WTC11 (cell line): ENCODE measurements around the gene STIM2. TPM values are rescaled to one million over a fixed set of nuclear protein-coding genes. Genes with fewer than 3 reads are reported as not detected.

Experiments used
- ATAC-seq: fragments of 200-7000 bp; cut with Tn5 transposase; 2 replicates; pipeline ENCODE4 v1.10.0; 2021; ENCODE audit warnings: mild to moderate bottlenecking, moderate library complexity
- CTCF ChIA-PET: fragments of 300-600 bp; sonication (Branson Sonifier 250); formaldehyde crosslinking; loops from one replicate; lab custom pipeline; 2021; ENCODE audit warnings: antibody characterized with exemption; lab: Charles Lee
- POLR2A ChIA-PET: fragments of 350-600 bp; sonication (Branson Sonifier 250); formaldehyde crosslinking; loops from one replicate; lab custom pipeline; 2021; ENCODE audit warnings: antibody characterized with exemption; lab: Charles Lee
- DNase-seq: peaks from one replicate; pipeline ENCODE4 v3.0.0; 2021; ENCODE audit warnings: low spot score
- H3K27ac Mint-ChIP-seq: 2 replicates; pipeline ENCODE4 v1.8.0; 2021; ENCODE audit warnings: mixed read lengths
- H3K27me3 Mint-ChIP-seq: 2 replicates; pipeline ENCODE4 v1.8.0; 2021; ENCODE audit warnings: low read depth, mild to moderate bottlenecking, moderate library complexity, mixed read lengths
- H3K36me3 Mint-ChIP-seq: 2 replicates; pipeline ENCODE4 v1.8.0; 2021; ENCODE audit warnings: mixed read lengths
- H3K4me1 Mint-ChIP-seq: 2 replicates; pipeline ENCODE4 v1.8.0; 2022; ENCODE audit warnings: mixed read lengths
- H3K4me3 Mint-ChIP-seq: 2 replicates; pipeline ENCODE4 v1.8.0; 2021; ENCODE audit warnings: mild to moderate bottlenecking, moderate library complexity, mixed read lengths
- H3K9me3 Mint-ChIP-seq: 2 replicates; pipeline ENCODE4 v1.8.0; 2021; ENCODE audit warnings: mixed read lengths
- ARID4B ChIP-seq: sonication (generic); formaldehyde crosslinking; IDR thresholded peaks from 2 replicates; pipeline ENCODE4 v1.8.0; 2023; ENCODE audit warnings: missing genetic modification reagents, mild to moderate bottlenecking, borderline replicate concordance
- ATF1 ChIP-seq: sonication (generic); formaldehyde crosslinking; IDR thresholded peaks from 2 replicates; pipeline ENCODE4 v1.8.1; 2023; ENCODE audit warnings: mild to moderate bottlenecking, moderate library complexity, missing genetic modification reagents
- CREB1 ChIP-seq: sonication (generic); formaldehyde crosslinking; IDR thresholded peaks from 2 replicates; pipeline ENCODE4 v1.8.0; 2023; ENCODE audit warnings: mild to moderate bottlenecking, missing genetic modification reagents
- CREM ChIP-seq: sonication (generic); formaldehyde crosslinking; IDR thresholded peaks from 2 replicates; pipeline ENCODE4 v1.8.1; 2022; ENCODE audit warnings: mild to moderate bottlenecking, missing genetic modification reagents, moderate library complexity
- E2F1 ChIP-seq: sonication (generic); formaldehyde crosslinking; IDR thresholded peaks from 2 replicates; pipeline ENCODE4 v1.8.0; 2022; ENCODE audit warnings: mild to moderate bottlenecking, missing genetic modification reagents
- ETV6 ChIP-seq: sonication (generic); formaldehyde crosslinking; IDR thresholded peaks from 2 replicates; pipeline ENCODE4 v1.8.1; 2022; ENCODE audit warnings: mild to moderate bottlenecking, missing genetic modification reagents
- MLX ChIP-seq: sonication (generic); formaldehyde crosslinking; IDR thresholded peaks from 2 replicates; pipeline ENCODE4 v1.8.1; 2023; ENCODE audit warnings: mild to moderate bottlenecking, missing genetic modification reagents, moderate library complexity
- MYBL2 ChIP-seq: sonication (generic); formaldehyde crosslinking; IDR thresholded peaks from 2 replicates; pipeline ENCODE4 v1.8.1; 2023; ENCODE audit warnings: mild to moderate bottlenecking, moderate library complexity, missing genetic modification reagents
- NFATC4 ChIP-seq: fragments of 250-450 bp; sonication (Bioruptor Pico); IDR thresholded peaks from 2 replicates; pipeline ENCODE4 v1.9.0; 2021; ENCODE audit warnings: mild to moderate bottlenecking
- PRRX2 ChIP-seq: fragments of 250-450 bp; sonication (Bioruptor Pico); IDR thresholded peaks from 2 replicates; pipeline ENCODE4 v1.8.0; 2021; ENCODE audit warnings: mild to moderate bottlenecking
- TEAD4 ChIP-seq: sonication (generic); formaldehyde crosslinking; IDR thresholded peaks from 2 replicates; pipeline ENCODE4 v1.8.0; 2022; ENCODE audit warnings: mild to moderate bottlenecking, missing genetic modification reagents
- USF2 ChIP-seq: sonication (generic); formaldehyde crosslinking; IDR thresholded peaks from 2 replicates; pipeline ENCODE4 v1.8.1; 2023; ENCODE audit warnings: mild to moderate bottlenecking, missing genetic modification reagents, moderate library complexity
- ZNF232 ChIP-seq: sonication (generic); formaldehyde crosslinking; IDR thresholded peaks from 2 replicates; pipeline ENCODE4 v1.8.0; 2022; ENCODE audit warnings: mild to moderate bottlenecking, missing genetic modification reagents
- ZNF512 ChIP-seq: sonication (generic); formaldehyde crosslinking; IDR thresholded peaks from 2 replicates; pipeline ENCODE4 v1.8.1; 2022; ENCODE audit warnings: missing genetic modification reagents, borderline replicate concordance
- ZSCAN18 ChIP-seq: fragments of 250-450 bp; sonication (Bioruptor Pico); IDR thresholded peaks from 2 replicates; pipeline ENCODE4 v2.1.2; 2022; ENCODE audit warnings: mild to moderate bottlenecking, moderate library complexity
- total RNA-seq: library from RNA; stranded (reverse); gene quantifications from 3 replicates; pipeline ENCODE4 v1.2.3, GENCODE V29; 2021

The STIM2 gene
- total RNA-seq, 1 experiment from 2014 or later: 22.4 TPM

- ChIA-PET CTCF (interaction anchor here (1.2 kb wide), 1 partner anchor 146 kb away, joined by 4 read pairs; no protein-coding TSS in a partner anchor), POLR2A (no interaction called here)
- no peak for TF ChIP-seq E2F1 (CRISPR knock-in tag)
- TF ChIP-seq ZNF512 (CRISPR knock-in tag): no peak
- Mint-ChIP-seq H3K36me3 (no peaks in the 10 kb centered on the region), H3K27me3 (no peaks in the 10 kb centered on the region), H3K27ac (no peak overlapping the region), H3K4me1 (peaks cover 22% of the 10 kb centered on the region), H3K9me3 (no peaks in the 10 kb centered on the region), H3K4me3 (no peak overlapping the region)
- ATAC-seq (no peak), DNase-seq (no peak)
Measured at GRCh38 chr4:26854701-26855100, 5.9 kb upstream of the STIM2 start.

- Mint-ChIP-seq H3K4me3 (peak overlapping the region; percentile 80), H3K27me3 (no peaks in the 10 kb centered on the region), H3K27ac (peak overlapping the region; percentile 89), H3K9me3 (no peaks in the 10 kb centered on the region), H3K36me3 (no peaks in the 10 kb centered on the region), H3K4me1 (peaks cover 29% of the 10 kb centered on the region)
- ChIA-PET POLR2A (interaction anchor here (1.0 kb wide), 1 partner anchor 150 kb away, joined by 3 read pairs; no protein-coding TSS in a partner anchor), CTCF (interaction anchor here (1.3 to 1.6 kb wide), 2 partner anchors 145 to 153 kb away, joined by 3 to 8 read pairs; no protein-coding TSS in a partner anchor)
- TF ChIP-seq MYBL2 (CRISPR knock-in tag): no peak
- TF ChIP-seq ZSCAN18 (CRISPR knock-in tag): no peak
- TF ChIP-seq CREM (CRISPR knock-in tag): no peak
- TF ChIP-seq NFATC4 (CRISPR knock-in tag): no peak
- TF ChIP-seq TEAD4: no peak
- TF ChIP-seq CREB1: no peak
- no peak for TF ChIP-seq ETV6
- TF ChIP-seq PRRX2: no peak
- no peak for TF ChIP-seq USF2 (CRISPR knock-in tag)
- no peak for TF ChIP-seq MLX
- TF ChIP-seq ATF1 (CRISPR knock-in tag): no peak
- TF ChIP-seq ARID4B (CRISPR knock-in tag): no peak
- TF ChIP-seq ZNF232 (CRISPR knock-in tag): no peak
- DNase-seq (no peak), ATAC-seq (no peak)
Measured at GRCh38 chr4:26856906-26857277, 3.7 kb upstream of the STIM2 start.
